Measurements from ENCODE around the gene TUBB2A.
"Not testable (repeated sequence)": the region's sequence is repeated elsewhere in the genome, so short reads cannot be mapped to it uniquely, and the experiment has no call there.

Gene TUBB2A

DNA sequence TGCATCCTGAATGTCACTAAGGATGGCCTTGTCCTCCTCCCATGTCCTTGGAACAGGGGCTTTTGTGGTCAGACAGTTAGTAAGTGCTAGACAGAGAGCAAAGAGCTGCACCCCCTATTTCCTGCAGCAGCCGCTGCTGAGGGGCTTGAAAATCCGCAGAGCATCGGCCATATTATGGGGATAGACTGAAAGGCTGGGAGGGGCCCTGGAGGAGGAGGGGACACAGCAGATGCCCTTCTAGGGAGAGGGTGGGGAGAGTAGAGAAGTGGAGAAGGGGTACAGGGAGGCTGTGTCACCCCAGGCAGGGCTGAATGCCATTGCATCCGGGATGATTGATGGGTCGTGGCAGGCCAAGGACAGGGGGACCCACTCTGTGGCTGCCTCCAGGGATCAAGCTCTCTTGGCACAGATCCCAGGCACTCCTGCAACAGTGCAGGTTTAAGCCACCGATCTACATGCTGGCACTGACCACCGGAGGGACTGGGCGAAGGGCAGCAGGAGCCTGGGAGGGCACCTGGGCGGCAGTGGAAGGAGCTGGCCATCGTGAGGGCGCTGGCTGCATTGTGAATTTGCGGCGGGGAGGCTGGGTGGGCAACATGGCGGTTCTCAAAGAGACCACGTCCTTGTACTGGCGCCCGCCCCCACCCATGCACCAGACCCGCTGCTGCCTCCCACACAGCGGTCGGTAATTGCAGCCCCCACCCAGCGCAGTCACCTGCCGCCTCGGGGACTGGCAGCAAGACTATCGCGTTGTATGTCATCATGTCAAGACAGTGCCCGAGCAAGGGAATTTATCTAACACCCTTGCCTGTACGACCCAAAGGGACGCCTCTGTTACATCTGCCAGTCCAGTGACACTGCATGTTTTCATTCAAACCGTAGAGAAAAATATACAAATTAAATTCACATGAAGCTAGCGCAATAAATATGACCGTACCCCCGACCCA, 887 bp downstream of the TUBB2A start:
- DNase-seq (ENCODE audit: low read depth, low spot score), result not testable (repeated sequence)

DNA sequence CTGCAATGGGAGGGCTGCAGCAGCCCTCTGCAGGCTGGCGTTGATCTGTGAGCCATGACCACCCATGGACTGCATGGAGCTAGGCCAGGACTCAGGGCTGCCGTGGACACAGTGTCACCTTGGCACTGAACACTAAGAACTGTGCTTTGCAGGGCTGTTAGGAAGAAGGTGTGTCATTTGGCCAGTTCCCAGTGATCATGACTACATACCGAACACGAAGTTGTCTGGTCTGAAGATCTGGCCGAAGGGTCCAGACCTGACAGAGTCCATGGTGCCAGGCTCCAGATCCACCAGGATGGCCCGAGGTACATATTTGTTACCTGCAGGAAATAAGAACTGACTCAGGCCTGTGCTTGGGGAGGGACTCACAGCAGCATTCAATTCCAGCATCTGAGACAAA, 1.9 kb downstream of the TUBB2A start:
- DNase-seq (ENCODE audit: low read depth, low spot score), result not testable (repeated sequence)

DNA sequence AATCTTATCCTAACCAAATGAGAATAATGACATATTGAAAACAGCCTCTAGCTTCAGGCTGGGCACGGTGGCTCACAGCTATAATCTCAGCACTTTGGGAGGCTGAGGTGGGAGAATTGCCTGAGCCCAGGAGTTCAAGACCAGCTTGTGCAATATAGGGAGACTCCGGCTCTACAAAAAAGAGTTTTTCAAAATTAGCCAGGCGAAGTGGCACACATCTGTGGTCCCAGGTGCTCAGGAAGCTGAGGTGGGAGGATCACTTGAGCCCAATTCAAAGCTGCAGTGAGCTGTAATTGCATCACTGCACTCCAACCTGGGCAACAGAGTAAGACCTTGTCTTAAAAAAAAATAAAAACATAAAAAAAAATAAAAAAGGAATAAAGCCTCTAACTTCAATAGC, 4.7 kb downstream of the TUBB2A start:
- no peak for DNase-seq (ENCODE audit: low read depth, low spot score)

DNA sequence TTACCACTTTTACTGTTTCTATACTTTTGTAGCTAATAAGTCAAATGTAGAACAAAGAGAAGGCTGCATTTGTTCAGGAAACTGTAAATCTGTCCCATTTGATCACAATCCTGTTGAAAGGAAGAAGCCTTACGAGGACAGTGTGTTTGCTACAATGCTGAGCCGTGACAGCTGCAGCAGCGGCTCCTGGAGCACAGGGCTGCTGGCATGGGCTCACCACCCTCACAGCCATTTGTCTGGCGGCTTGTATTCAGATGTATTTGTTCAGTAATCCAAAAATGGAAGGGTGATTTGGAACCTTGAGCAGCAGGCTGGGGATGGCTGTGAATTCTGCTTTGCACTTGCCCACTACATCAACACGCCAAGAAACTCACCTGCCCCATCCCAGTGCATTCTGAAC, 5.7 kb downstream of the TUBB2A start:
- DNase-seq (ENCODE audit: low read depth, low spot score), result no peak

DNA sequence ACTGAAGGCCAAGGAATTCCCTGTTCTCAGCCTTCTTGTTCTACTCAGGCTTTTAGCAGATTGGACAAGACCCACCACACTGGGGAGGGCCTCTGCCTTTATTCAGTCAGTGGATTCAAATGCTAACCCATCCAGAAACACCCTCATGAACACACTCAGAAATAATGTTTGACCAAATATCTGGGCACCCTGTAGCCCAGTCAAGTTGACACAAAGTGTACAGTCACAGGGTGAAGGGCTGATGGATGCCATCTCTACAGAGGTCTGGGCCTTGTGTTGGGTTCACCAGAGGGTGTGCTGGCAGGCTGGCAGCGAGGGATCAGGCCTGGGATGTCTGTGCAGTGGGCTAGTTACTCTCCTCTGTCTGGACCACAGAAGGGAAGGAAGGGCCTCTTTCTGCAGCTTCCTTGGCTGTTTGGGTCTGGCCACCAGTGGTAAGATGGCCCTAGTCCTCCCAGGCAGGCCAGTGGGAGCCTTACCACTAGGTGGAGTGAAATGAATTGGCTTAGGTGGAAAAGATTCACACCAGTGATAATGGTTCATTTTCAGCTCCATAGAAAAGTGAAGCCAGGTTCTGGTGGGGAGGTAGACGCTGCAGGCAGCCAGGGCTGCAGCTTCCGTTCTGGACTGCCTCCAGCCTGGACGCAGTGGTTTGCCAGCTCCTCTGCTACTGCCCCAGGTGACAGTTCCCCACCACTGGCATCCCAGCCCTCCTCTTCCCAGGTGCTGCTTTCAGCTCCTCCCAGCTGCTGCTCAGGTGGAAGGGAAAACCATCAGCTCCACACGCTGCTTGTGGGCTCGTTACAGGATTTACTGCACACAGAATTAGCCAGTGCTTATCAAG, 9.2 kb downstream of the TUBB2A start:
- DNase-seq (ENCODE audit: low read depth, low spot score), result no peak

GRCh38 chr6:3144571-3144970, 12.8 kb downstream of the TUBB2A start:
- DNase-seq (ENCODE audit: low read depth, low spot score), result no peak

GRCh38 chr6:3143158-3143557, 14.2 kb downstream of the TUBB2A start:
- no peak for DNase-seq (ENCODE audit: low read depth, low spot score)

DNA sequence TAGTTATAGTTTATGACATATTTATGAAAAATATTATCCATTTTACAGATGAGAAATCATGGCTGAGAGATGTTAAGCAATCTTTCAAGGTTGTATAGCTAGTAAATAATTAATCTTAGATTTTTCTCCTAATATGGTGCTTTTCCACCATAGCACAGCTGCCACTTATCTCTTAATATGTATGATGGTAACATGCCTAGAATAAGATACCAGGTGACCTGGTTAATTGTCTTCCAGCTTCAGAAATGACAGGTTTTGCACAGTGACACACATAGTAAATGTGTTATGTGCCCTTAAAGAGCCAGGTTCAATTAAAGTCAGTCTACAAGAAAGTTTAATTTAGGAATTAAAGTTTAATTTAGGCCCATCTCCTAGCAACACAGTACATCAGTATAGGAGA, 14.8 kb downstream of the TUBB2A start:
- no peak for DNase-seq (ENCODE audit: low read depth, low spot score)

DNA sequence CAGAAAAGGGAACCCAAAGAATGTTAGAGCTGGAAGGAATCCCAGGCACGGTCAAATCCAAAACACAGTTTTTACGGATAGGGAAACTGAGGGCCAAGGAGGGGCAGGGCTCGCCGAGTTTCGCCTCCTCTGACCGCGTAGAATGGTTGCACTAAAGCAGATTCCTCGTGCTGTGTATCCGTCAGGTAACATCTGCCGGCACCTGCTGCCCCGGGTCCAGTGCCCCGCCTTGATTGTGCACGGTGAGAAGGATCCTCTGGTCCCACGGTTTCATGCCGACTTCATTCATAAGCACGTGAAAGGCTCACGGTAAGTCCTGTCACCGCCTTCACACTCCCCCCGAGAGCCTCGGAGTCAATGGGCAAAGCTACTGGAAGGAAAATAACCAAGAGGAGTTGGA, 17.1 kb downstream of the TUBB2A start:
- no peak for DNase-seq (ENCODE audit: low read depth, low spot score)

- peak; percentile 78 for DNase-seq (ENCODE audit: low read depth, low spot score)
These were observed 18.0 kb downstream of the TUBB2A start for GRCh38 chr6:3139090-3139903.

GRCh38 chr6:3138341-3138740, 19.0 kb downstream of the TUBB2A start:
- DNase-seq (ENCODE audit: low read depth, low spot score), result no peak

DNA sequence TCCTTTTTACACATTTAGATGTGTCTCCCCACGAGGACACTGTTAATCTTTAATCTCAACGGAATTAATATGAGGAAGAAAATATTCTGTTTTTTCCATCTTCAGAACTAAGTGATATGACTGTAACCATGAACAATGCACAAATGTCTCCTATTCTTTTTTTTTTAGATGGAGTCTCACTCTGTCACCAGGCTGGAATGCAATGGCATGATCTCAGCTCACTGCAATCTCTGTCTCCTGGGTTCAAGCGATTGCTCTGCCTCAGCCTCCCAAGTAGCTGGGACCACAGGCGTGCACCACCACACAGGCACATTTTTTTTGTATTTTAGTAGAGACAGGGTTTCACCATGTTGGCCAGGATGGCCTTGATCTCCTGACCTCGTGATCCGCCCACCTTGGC, 19.5 kb downstream of the TUBB2A start:
- not testable (repeated sequence) for DNase-seq (ENCODE audit: low read depth, low spot score)

GRCh38 chr6:3137057-3137777, 20.1 kb downstream of the TUBB2A start:
- DNase-seq (ENCODE audit: low read depth, low spot score), result no peak

DNA sequence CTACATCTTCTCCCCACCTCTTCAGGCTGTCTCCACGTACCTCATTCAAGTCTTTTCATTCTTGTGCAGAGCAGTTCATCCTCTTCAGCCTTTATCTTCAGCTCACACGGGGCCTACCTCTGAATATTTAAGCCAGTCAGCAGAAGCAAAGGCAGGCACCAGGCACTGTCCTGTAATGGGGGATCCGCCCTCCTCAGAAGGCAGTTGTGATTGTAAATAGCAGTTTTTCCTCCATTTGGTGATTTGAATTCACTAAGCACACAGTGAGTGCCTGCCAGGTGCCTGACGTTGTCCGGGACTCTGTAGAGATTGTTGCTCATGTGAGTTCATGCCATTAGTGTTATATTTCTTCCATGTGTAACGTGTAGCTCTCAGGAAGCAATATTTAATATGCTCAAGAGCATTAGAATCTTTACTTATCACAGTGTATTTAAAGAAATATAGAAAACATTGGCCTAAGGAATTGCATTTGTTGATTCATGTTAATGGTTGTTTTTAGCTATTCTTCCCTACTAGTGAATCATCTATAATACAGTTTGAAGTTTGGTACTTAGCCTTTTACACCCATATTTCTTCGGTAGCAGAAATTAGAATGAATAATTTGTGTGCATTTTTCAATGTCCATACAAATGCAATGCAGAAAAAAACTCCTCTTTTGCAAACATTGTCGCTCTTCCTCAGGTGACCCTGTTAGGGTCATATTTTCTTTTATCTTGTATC, 20.9 kb downstream of the TUBB2A start:
- no peak for DNase-seq (ENCODE audit: low read depth, low spot score)

- no peak for DNase-seq (ENCODE audit: low read depth, low spot score)
These were observed 21.6 kb downstream of the TUBB2A start for GRCh38 chr6:3135668-3136291.

DNA sequence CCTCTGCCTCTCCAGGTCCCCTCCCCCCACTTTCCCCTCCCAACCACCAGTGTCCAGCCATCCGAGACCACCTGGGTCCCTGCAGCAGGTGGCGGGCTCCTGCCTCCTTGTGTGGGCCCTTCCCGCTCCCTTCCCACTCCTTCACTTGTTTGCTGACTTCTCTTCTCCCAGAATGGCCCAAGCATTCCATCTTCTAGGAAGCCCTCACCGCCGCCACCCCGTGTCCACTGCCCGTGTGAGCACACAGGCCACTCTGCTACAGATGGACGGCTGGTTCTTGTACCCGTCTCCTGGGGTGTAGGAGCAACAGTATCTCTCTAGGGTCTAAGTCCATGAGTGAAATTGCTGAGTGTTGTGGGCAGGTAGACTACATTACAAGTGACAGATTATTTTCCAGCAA, 23.8 kb downstream of the TUBB2A start:
- DNase-seq (ENCODE audit: low read depth, low spot score), result no peak

- DNase-seq (ENCODE audit: low read depth, low spot score), result no peak
These were observed 25.6 kb downstream of the TUBB2A start for GRCh38 chr6:3131695-3132094.

GRCh38 chr6:3128356-3129108, 28.8 kb downstream of the TUBB2A start:
- DNase-seq (ENCODE audit: low read depth, low spot score), result no peak

GRCh38 chr6:3125815-3126214, 31.5 kb downstream of the TUBB2A start:
- no peak for DNase-seq (ENCODE audit: low read depth, low spot score)

Data from smooth muscle cell of the brain vasculature (primary cell).